ENCODE data around the gene ZNF207. TPM values are rescaled to one million over a fixed set of nuclear protein-coding genes. Genes with fewer than 3 reads are reported as not detected.

The ZNF207 gene
- total RNA-seq, 2 donors from 2014 or later = 147 to 151 TPM

GRCh38 chr17:32370426-32370825 is 20.5 kb downstream of the ZNF207 start:
- TF ChIP-seq CTCF (IDR thresholded peaks at IDR 0.05) = no peak
- no peak overlapping the region for H3K27ac ChIP-seq
- H3K4me1 ChIP-seq = no peaks in the 10 kb centered on the region
- H3K36me3 ChIP-seq = peaks cover 35% of the 10 kb centered on the region
- H3K27me3 ChIP-seq = no peaks in the 10 kb centered on the region
- H3K4me3 ChIP-seq = no peak overlapping the region
- no peaks in the 10 kb centered on the region for H3K9me3 ChIP-seq
- no peak for DNase-seq
- intact Hi-C loops (cut with DNase I) = no loop called here
- H3K9ac ChIP-seq (ENCODE audit: low read depth in 2 of 2, low read length in 2 of 2) = no peak overlapping the region

DNA sequence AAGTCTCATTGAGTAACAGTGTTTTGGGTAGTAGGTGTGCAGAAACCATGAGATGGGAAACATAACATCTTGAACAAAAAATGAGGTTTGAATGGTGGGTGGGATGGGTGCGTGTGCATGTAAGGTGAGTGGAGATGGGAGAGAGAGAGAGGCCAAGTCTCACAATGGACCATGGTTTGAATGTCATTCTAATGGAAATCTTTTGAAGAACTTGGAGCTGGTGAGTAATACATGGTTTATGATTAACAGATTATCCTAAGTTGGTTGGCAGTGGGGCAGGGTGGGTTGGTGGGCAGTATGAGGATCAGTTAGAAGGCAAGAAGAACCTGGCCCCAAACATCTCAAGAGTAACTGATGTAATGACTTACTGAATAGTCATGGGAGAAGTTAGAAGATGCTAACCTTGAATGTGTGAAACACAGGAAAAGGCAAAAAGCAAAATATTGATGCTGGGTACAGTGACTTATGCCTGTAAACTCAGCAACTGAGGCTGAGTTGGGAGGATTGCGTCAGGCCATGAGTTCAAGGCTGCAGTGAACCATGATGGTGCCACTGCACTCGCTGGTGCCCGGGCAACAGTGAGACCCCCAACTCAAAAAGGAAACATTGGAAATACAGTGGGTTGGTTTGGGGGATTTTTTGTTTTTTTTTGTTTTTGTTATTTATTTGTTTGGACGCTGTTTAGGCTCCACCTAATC is 32.7 kb downstream of the ZNF207 start:
- no peak for DNase-seq
- intact Hi-C loops (cut with DNase I) = no loop called here
- Histone ChIP-seq H3K27ac (no peak overlapping the region), H3K4me3 (no peak overlapping the region), H3K9me3 (no peaks in the 10 kb centered on the region), H3K4me1 (no peaks in the 10 kb centered on the region), H3K36me3 (no peaks in the 10 kb centered on the region), H3K27me3 (no peaks in the 10 kb centered on the region), H3K9ac (ENCODE audit: low read depth in 2 of 2, low read length in 2 of 2) (no peak overlapping the region)
- TF ChIP-seq CTCF (IDR thresholded peaks at IDR 0.05) = no peak

DNA sequence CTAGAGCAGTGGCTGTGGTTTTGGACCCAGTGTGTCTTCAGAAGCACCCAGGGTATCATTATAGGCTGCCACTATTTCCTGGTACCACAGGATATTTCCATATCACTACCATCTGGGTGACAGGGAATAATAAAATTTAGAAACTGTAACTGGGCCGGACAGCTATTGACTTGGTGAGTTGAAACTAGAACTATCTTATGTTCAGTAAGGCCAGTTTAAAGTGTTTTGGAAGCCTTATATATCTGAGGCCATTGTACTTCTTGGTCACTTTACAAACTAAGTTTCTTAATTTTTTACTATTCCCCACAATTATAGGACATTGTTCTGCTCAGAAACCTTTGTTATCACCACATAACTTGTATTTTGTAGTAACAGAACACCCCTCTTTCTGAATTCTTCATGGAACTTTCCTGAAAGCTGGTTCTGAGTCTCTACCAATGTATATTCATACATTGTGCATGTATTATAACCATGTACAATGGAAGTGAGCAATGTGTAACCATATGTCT is 34.0 kb downstream of the ZNF207 start:
- Histone ChIP-seq H3K27ac (no peak overlapping the region), H3K4me1 (no peaks in the 10 kb centered on the region), H3K4me3 (no peak overlapping the region), H3K27me3 (no peaks in the 10 kb centered on the region), H3K36me3 (no peaks in the 10 kb centered on the region), H3K9me3 (no peaks in the 10 kb centered on the region), H3K9ac (ENCODE audit: low read depth in 2 of 2, low read length in 2 of 2) (no peak overlapping the region)
- no peak for TF ChIP-seq CTCF (IDR thresholded peaks at IDR 0.05)
- intact Hi-C loops (cut with DNase I) = no loop called here
- DNase-seq = no peak

DNA sequence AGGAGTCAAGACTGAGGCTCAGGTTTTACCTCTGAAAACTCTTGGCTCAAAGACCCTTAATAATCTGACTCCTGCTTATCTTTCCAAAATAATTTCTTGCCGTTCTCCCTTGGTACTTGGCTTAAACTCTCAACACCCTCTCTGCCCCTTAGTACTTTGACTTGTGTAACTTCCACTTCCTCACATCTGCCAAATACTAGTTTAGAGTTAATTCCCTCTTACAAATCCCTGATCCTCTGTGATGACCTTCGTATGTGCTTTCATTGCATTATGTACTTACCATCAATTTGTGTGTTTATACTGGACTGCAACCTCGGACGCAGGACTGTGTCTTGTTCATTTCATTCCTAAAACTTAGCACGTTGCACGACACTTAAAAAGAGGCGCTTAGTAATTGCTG is 35.2 kb downstream of the ZNF207 start:
- no peaks in the 10 kb centered on the region for H3K9me3 ChIP-seq
- no peak for TF ChIP-seq CTCF (IDR thresholded peaks at IDR 0.05)
- no peaks in the 10 kb centered on the region for H3K4me1 ChIP-seq
- H3K4me3 ChIP-seq = no peak overlapping the region
- no peak overlapping the region for H3K27ac ChIP-seq
- intact Hi-C loops (cut with DNase I) = no loop called here
- no peak overlapping the region for H3K9ac ChIP-seq (ENCODE audit: low read depth in 2 of 2, low read length in 2 of 2)
- no peak for DNase-seq
- no peaks in the 10 kb centered on the region for H3K36me3 ChIP-seq
- no peaks in the 10 kb centered on the region for H3K27me3 ChIP-seq

DNA sequence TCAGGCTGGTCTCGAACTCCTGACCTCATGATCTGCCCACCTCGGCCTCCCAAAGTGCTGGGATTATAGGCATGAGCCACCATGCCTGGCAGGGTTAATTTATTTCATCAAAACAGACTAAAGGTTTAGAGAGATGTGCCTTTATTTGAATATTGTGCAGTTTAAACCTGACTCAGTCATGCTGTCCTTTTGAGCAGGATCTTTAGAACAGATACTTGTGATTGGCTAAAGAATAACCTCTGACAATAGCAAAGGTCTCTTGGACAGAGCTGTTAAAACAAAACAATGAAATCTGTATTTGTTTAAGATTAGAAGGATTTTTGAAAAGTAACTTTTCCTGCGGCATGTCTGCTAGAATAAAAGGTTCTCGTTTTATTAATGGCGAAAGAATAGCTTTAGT is 36.0 kb downstream of the ZNF207 start:
- Histone ChIP-seq H3K27me3 (no peaks in the 10 kb centered on the region), H3K27ac (no peak overlapping the region), H3K9me3 (no peaks in the 10 kb centered on the region), H3K4me1 (no peaks in the 10 kb centered on the region), H3K9ac (ENCODE audit: low read depth in 2 of 2, low read length in 2 of 2) (no peak overlapping the region), H3K4me3 (no peak overlapping the region), H3K36me3 (no peaks in the 10 kb centered on the region)
- intact Hi-C loops (cut with DNase I) = no loop called here
- no peak for DNase-seq
- no peak for TF ChIP-seq CTCF (IDR thresholded peaks at IDR 0.05)

All from colonic mucosa (tissue), 4 donors.